GM18507 (cell line): Measurements from ENCODE around the gene SCML2.
"Not testable (repeated sequence)": the region's sequence is repeated elsewhere in the genome, so short reads cannot be mapped to it uniquely, and the experiment has no call there.

Source experiments
- DNase-seq: peaks from one replicate; pipeline ENCODE4 v3.0.0; 2011; ENCODE audit warnings: low read depth; ENCODE audit not compliant: insufficient read length; ENCODE audit errors: extremely low spot score
- FAIRE-seq: peaks from 2 replicates; lab custom pipeline; 2011; peaks lifted over from hg19 to GRCh38; lab: Jason Lieb, UNC

The SCML2 gene

DNA sequence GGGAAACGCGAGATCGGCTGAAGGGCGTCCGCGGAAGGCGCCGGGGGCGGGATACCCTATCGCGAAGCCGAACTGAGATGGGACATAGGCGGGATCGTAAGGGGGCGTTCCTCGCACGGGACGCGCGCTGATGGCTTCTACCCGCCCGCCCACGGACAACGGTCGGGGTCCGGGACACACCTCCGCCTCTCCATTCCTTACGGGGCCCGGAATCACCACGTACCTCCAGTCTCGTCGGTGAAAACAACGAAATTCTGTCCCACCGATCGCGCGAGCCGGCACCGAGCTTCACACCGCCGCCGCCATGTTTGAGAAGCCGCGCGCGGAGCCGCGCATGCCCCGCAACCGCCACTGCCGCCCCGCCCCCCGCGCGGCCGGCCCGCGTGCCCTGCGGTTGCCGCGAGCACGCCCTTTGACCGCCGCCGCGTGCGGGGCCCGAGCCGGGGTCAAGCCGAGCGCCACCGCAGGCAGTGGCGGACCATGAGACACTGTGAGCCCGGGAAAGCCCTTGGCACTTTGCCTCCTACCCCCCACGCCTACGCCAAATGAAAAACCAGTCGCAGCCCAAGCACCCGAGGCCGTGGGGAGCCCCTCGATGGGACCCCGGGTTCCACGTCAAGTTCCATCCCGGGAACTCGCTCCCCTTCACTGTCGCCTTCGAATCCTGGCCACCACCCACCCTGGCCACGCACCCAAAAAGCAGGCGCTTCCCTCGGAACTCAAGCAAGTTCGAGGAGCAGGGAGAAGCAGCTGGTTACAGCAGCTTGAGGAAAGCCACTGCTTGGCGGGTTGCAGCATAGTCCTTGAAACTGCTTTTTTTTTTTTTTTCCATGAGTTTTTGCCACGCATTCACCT, at the start of gene SCML2:
TSS of gene SCML2 (minus strand) at position 320 of the 855 bp plus-strand sequence. CDS start 20,617 bp downstream, outside the sequence.
- FAIRE-seq (peak; percentile 60), DNase-seq (no peak)

GRCh38 chrX:18401848-18402213, 47.3 kb upstream of the SCML2 start:
- FAIRE-seq (no peak), DNase-seq (no peak)

- DNase-seq (no peak), FAIRE-seq (no peak)
These were observed 40.0 kb upstream of the SCML2 start for GRCh38 chrX:18394477-18394876.

DNA sequence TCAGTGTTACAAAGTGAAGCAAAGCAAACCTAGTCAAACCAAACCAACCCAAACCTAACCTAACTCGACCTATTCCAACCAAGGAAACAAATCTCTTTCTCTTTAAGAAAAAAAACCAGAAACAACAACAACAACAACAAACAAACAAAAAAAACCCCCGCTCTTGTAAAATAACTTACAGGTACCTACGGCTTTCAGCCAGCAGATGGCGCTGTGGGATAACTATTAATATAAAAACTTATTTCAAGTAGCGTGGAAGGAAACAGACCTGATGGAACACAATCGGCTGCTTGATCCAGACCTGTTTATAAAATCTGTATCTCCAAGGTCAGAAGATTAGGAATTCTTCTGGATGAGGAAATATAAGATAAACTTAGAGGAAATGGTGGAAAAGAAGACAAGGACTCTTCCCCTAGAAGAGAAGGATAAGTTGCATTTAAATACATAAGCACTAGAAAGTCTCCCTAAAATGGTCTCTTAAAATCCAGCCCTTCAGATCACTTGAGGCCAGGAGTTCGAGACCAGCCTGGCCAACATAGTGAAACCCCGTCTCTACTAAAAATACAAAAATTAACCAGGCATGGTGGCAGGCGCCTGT, 36.6 kb upstream of the SCML2 start:
- FAIRE-seq (peak; percentile 63), DNase-seq (peak; percentile 12)

- DNase-seq (no peak), FAIRE-seq (peak; percentile 31)
These were observed 35.5 kb upstream of the SCML2 start for GRCh38 chrX:18389966-18390365.

DNA sequence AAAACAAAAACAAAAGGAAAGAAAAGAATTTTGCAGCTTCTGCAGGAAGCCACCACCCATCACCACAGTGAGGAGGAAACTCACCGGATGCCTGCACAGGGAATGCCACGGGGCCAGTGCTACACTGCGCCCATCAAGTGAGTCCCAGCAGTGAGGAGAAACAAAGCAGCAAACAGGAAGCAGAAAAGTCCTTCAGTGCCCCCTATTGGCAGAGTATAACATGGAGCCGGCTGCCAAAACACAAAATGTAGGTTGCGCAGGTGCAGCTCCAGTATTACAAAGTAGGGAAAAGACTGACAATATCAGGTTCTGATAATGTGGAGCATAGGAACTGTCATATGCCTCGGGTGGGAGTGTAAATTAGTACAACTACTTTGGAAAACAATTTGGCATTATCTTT, 23.3 kb upstream of the SCML2 start:
- FAIRE-seq (no peak), DNase-seq (no peak)

- not testable (repeated sequence) for FAIRE-seq, DNase-seq
These were observed 20.8 kb upstream of the SCML2 start for GRCh38 chrX:18375131-18375805.

- FAIRE-seq: not testable (repeated sequence)
These were observed 14.6 kb upstream of the SCML2 start for GRCh38 chrX:18369096-18369495.

DNA sequence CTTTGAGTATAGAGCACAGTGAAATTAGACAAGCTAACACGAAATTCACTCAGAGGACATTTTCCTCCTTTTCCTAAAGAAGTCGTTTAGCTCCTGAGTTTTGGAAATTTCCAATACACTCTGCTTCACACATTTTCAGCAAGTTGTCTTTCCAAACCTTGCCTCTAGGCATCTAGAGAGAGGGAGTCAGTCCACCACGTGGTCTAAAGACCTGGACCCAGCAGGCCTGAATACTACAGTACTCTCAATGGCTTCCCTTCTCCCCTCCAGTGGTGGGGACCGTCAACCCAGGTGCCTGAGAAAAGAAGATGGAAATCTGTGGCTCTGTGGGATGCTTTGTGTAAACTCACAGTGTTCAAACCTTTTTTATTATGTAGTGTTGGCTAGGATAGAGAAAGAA, 13.9 kb upstream of the SCML2 start:
- FAIRE-seq (no peak), DNase-seq (no peak)

More at GRCh38 chrX:18369096-18369495, 14.6 kb upstream of the SCML2 start:
- not testable (repeated sequence) for DNase-seq

- no peak for DNase-seq
- FAIRE-seq: no peak
These were observed 6.4 kb upstream of the SCML2 start for GRCh38 chrX:18360867-18361266.

DNA sequence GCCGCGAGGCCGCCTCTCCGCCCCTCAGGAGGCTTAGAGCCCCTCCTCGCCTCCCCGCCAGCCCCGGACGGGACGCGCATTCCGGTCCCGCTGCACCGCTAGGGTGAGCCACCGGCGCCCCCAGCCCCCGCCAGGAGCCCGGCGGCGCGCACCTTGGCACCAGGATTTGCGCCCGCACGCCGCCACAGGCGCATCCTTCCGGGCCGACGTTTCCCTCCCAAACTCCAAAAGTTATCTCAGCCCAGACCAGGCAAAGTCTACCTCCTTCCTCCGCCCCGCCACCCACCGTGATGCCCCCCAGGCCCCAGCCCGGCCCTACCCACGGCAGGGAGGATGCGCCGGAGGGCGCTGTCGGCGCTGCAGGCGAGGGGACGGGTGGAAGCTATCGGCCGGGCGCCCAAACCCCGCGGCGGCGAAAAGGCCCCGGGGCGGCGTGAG, 538 bp downstream of the SCML2 start:
- FAIRE-seq (no peak), DNase-seq (no peak)

GRCh38 chrX:18351784-18352183, 2.7 kb downstream of the SCML2 start:
- DNase-seq (no peak), FAIRE-seq (no peak)

DNA sequence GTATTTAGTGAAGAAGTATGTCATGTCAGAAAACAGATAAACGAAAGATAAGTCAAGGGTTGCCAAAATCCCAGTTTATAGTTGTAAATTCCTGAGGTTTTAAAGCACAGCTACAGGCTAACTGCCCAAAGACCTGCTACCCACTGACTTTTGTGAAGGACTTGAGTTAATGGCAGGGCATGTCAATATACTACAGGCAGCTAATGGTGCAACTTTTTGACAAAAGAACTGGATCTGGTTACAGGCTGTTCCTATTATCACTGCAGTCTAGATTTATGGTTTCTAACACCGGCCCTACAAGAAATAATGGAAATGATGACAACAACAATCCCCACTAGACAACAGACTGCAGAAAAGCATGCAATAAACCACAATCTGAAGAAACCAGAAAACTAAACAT, 6.4 kb downstream of the SCML2 start:
- no peak for FAIRE-seq
- DNase-seq: no peak

DNA sequence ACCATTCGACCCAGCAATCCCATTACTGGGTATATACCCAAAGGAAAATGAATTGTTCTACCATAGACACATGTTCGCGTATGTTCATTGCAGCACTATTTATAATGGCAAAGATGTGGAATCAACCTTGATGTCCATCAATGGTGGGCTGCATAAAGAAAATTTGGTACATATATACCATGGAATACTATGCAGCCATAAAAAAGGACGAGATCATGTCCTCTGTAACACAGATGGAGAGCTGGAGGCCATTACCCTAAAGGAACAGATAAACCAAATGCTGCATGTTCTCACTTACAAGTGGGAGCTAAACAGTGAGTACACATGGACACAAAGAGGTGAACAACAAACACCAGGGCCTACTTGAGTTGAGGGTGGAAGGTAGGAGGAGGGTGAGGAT, 45.1 kb downstream of the SCML2 start:
- FAIRE-seq: no peak

DNA sequence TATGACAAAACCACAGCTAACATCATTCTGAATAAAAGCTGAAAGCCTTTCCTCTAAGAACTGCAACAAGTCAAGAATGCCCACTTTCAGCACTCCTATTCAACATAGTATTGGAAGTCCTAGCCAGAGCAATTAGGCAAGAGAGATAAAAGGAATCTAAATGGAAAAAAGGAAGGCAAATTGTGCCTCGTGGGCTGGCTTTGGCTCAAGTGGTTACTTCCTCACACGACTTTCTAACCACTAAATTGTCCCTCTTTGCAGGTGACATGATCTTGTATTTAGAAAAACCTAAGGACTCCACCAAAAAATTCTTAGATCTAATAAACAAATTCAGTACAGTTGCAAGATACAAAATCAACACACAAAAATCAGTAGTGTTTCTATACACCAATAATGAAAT, 57.2 kb downstream of the SCML2 start:
- FAIRE-seq (no peak), DNase-seq (no peak)

More for the DNA sequence above, 45.1 kb downstream of the SCML2 start:
- no peak for DNase-seq

GRCh38 chrX:18294893-18295292, 59.6 kb downstream of the SCML2 start:
- DNase-seq: no peak
- no peak for FAIRE-seq

DNA sequence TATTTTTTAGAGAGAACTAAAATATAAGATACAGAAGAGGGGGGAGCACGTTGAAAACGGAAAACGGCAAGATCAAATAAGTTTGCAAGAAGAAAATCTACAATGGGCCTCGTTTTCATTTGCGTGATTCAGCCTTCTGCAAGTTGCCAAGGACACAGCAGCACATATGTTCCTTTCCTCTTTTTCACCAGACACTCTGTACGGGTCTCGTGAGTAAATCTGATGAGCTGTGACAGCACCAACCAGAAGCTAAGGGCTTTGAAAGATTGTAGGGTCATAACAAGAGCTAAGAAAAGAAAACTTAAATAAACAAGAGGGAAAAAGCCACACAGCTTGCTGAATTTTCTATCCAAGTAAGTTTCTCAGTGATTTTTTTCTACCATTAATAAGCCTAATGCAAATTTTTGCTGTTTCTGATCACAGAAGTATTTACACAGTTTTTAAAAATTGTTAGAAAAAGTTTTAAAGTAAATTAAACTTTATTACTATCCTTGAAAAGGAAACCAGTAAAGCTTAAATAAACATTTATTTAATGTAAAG, 63.4 kb downstream of the SCML2 start:
- DNase-seq (no peak), FAIRE-seq (no peak)

DNA sequence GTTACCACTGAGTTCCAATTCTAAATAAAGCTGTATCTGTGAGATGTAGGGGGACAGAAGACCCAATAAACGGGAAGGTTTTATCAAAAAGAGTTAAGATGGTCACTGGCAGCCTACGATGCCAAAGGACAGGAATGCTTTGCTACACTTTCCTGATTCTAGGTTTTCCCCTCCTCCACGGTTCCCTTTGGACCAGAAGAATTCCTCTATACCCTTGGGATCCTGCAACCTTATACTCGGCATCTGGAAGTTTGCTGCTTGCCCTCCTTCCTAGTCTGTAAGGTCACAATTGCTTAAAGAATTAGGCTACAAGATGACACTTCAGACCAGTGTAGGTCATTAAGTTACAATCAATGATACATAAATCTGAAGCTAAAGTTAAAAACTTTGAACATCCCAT, 64.3 kb downstream of the SCML2 start:
- DNase-seq (no peak), FAIRE-seq (no peak)

DNA sequence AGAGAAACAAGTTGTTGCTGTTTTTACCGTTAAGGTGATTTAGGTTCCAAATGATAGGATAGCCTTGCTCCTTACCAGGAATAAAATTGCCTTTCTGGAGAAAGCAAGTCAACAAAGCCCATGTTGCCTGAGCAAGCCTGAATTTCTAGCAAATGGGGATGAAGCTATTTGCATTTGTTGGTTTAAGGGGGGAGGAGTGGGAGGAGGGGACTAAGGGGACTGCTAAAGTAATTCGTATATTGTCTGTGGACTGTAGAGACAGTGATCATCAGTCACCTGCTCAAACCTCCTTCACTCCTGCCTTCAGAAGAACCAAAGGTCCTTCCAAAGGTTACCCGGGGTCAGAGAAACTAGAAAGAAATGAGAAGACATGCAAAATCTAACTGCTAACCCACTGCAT, 65.8 kb downstream of the SCML2 start:
- no peak for DNase-seq
- no peak for FAIRE-seq

DNA sequence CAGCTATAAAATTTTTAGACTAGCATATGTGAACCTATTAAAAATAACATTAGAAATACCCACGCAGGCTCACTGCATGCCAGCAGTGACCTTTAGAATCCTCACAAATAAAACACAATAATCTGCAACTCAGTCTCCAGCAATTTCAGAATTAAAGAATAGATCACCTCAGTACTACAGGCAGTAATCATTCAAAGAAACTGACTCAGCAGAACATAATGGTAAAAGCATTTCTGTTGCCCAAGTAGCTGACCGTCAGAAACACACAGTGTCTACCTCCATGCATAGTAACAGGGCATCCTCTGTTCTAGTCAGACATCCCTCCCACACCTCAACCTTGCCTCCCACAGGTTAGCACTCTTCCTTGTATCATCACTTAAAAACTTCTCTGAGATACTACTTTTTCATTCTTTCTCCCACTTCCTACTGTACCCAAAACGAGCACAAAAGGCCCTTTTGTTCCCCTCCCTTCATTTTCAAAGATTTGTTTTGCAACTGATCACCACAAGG, 68.1 kb downstream of the SCML2 start:
- DNase-seq (no peak), FAIRE-seq (no peak)
